ENCODE data around the gene CCDC198.

CCDC198 gene, protein sequence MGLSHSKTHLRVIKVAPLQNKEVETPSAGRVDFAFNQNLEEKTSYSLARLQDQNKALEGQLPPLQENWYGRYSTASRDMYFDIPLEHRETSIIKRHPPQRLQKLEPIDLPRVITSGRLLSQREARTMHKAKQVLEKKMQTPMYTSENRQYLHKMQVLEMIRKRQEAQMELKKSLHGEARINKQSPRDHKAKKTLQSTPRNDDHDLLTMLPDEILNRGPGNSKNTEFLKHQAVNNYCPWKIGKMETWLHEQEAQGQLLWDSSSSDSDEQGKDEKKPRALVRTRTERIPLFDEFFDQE

DNA sequence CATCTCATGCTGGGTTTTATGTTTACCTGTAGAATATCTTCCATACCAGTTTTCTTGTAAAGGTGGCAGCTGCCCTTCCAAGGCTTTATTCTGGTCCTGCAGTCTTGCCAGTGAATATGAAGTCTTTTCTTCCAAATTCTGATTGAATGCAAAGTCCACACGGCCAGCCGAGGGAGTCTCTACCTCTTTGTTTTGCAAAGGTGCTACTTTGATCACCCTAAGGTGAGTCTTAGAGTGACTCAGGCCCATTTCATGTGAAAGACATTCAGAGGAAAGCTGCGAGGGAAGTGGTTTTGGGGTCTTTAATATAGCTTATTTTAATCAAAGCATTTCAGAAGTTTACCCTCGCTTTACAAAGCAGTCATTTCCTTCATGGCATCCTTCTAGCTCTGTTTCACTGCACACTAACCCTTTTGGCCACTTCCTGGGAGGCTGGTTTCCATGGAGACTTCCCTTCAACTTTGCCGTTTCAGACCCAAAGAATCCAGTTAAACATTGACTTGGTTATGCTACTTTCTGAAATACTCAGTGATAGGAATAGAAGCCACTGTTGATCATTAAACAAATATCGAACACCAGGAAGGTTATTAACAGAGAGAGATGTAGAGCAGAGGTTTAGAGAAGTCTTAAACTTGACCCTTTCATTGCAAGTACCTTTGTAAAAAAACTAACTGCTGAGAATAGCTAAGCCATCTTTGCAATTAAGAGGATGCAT, at the start of gene CCDC198:
Gene CCDC198 (minus strand): TSS at position 391 of the 715 bp plus-strand sequence. CDS start 142 bp downstream, at position 249.
- no peak for DNase-seq (ENCODE audit: low read depth)

DNA sequence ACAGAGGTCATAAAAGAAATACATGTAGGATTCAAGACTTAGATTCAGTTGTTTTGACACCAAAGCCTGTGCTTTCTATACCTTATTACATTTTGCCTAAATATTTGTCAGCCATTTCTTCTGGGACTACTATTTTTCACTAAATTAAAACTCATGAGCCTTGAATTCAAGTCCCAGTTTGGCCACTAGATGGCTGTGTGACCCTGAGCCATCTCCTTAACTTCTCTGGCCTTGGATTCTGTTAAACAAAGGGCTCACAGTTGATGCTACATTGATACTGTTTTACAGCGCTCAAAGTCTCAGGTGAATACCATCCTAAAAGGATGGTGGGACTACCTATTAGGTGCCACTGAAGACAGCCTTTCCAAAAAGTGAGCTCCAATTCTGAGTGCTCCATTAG, 39.6 kb upstream of the CCDC198 start:
- no peak for DNase-seq (ENCODE audit: low read depth)

DNA sequence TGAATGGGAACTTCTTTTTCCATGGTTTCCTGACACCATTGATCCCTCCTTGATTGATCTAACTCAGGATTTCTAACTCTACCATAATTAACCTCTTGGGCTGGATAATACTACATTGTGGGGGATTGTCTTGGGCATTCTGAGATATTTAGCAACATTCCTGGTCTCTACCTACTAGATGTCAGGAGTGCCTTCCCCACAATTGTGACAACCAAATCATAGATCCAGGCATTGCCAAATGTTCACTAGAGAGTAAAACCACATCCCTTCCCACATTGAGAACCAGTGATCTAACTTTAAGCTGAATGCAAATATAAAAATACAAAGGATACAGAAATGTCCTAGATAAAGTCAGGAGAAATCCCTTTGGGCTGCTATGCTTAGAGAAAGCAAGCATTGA, 36.9 kb upstream of the CCDC198 start:
- DNase-seq (ENCODE audit: low read depth) = no peak

DNA sequence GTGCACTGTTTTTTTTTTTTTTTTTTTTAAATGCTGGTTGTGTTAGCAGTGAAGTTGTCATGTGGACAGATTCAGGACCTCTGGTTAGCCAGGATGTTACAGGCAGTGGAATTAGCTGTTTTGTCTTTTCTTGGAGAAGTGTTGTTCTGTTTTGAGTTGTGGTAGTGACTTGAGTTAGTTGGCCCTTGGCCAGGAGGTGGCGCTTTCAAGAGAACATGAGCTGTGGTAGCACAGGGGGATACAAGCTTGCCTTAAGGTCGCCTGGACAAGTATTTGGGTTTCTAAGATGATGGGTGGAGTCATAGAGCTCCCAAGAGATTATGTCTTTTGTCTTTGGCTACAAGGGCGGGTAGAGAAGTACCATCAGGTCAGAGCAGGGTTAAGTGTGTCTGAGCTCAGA, 33.3 kb upstream of the CCDC198 start:
- DNase-seq (ENCODE audit: low read depth) = no peak

DNA sequence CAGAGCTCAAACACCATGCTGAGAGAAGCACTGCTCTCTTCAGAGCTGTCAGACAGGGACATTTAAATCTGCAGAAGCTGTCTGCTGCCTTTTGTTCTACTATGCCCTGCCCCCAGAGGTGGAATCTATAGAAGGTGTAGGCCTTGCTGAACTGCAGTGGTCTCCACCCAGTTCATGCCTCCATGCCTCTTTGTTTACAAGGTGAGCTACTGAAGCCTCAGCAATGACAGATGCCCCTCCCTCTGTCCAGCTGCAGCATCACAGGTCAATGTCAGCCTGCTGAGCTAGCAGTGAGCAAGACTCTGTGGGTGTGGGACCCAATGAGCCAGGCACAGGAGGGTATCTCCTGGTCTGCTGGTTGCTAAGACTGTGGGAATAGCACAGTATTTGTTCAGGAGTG, 25.4 kb upstream of the CCDC198 start:
- DNase-seq (ENCODE audit: low read depth) = no peak

DNA sequence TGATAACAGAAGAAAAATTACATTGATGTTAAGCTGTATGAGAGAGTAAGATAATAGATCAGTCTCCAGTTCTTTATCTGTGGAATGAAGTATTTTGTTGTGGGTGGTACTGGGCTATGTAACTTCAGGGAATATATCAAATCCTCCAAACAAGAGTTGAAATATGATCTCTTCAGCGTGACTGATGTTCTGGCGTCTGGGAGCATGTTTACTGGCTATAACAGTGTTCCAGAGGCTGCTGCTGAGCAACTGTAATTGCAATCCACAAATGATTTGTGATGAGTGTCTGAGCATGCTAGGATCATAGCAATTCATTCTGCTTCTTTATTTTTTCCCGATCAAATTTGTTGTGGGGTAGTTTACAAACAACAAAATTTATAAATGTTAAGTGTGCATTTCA, 18.6 kb upstream of the CCDC198 start:
- no peak for DNase-seq (ENCODE audit: low read depth)

DNA sequence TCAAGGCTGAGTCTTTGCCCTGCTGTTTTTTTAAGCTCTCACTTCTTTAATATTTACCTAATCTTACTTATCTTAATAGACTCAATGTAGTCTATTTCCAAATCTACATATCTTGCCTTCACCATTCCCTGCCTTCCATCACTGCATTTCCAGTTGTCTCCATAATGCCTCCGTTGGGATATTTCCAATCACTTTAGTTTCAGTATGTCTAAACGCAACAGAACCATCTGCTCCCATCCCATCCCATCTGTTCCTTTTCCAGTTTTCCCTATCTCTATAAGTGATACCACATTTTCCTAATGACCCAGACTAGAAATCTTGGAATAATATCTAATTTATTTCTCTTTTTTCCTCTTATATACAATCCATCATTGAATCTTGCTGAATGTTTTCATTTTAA, 15.1 kb upstream of the CCDC198 start:
- DNase-seq (ENCODE audit: low read depth) = no peak

DNA sequence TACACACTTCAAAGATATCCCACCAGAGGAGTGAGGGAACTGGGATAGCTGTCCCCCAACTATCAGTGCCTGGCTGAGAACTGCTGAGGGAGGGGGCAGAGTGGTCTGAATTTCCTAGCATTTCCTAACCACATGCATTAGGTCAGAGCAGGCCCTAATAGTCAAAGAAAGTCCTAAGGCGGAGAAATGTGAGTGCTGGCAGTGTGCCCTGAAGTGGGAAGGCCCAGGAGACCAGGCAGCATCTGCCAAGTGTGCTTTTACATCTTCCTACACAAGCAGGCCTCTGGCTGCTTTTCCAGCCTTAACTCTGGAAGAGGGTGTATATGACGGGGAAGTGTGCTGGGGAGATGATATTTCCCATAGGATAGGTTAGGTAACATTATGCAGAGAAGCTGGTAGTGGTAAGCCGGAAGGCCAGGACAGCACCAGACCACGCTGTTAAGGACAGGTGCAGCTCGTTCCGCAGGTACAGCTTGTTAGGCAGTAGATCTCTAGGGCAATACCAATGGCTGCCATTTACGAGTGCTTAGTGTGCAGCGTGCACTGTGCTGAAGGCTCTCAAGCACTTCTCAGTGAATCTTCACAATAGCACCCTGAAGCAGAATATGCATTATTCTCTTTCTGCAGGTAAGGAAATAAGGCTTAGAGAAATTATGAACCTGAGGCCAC, 9.1 kb upstream of the CCDC198 start:
- no peak for DNase-seq (ENCODE audit: low read depth)

DNA sequence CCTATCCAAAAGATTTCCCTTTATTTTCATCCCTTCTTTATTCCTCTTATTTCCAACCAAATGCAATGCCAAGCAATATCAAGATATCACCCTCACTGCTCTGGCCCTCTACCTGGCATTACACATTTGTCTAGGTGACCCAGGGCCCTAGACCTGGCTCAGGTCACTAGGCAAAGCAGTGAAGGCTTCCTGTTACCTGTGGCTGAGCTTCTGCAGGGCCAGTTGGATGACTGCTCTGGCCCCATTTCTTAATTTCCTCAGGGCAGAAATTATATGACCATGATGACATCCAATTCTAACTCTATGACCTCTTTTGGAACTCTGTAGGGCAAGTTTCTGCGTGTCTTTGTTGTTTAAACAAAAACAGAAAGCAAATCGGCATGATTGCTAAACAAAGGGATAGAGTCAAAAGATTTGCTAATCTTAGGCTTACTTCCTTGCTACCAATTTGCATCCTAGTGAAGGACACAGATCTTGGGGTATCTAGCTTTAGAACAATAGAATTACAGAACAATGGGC, 7.4 kb upstream of the CCDC198 start:
- no peak for DNase-seq (ENCODE audit: low read depth)

DNA sequence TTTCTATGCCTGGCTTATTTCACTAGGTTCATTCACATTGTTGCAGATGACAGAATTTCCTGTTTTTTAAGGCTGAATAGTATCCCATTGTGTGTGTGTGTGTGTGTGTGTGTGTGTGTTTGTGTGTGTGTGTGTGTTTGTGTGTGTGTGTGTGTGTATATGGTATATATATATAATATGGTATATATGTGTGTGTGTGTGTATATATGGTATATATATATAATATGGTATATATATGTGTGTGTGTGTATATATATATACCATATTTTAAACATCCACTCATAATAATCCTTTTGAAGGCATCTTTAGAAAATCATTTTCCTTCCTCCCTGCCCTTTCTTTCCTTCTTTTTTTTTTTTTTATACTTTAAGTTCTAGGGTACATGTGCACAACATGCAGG, 5.0 kb upstream of the CCDC198 start:
- DNase-seq (ENCODE audit: low read depth) = no peak

DNA sequence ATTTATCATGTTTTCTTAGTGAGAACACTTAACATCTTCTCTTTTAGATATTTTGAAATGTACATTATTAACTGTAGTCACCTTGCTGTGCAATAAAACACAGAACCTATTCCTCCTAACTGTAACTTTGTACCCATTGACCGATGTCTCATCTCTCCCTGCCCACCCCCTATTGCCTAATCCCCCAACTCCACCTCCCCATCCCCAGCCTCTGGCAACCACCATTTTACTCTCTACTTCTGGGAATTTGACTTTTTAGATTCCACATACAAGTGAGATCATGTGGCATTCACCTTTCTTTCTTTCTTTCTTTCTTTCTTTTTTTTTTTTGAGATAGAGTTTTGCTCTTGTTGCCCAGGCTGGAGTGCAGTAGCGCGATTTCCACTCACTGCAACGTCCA, 4.4 kb upstream of the CCDC198 start:
- no peak for DNase-seq (ENCODE audit: low read depth)

DNA sequence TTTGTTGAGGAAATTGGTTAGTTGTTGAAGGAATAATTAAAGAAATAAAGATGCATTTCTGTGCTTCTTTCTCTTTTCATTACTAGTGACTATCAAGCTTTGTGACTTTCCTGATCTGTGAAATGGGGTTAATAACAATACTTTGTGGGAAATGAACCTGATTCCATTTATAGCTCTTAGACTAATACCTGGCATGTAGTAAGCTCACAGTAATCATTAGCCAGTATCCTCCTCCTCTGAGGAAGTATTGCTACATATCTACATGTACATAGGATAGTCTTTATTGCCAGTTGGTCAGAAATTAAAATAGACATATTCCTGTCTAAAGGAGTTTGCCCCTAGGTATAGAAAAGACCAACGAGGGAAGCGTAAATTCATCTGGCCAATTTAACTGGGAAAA, 1.8 kb upstream of the CCDC198 start:
- no peak for DNase-seq (ENCODE audit: low read depth)

DNA sequence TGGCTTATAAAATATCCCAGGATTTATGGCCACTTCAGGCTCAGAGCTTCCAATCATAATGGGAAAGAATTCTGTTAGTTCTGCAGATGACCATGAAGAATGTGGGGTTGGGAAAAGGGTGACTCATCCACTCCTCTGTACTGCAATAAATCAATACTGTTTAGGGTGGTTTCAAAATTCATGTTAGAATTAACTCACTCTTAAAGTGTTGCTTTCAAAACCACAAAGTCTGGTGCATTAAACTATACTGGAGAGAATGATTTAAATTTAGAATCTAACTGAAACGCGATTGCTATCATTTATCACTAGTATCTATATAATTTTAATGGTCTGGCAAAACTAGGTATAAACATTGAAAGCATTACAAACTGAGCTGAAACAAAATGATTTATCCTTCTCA, 798 bp downstream of the CCDC198 start:
- DNase-seq (ENCODE audit: low read depth) = no peak

DNA sequence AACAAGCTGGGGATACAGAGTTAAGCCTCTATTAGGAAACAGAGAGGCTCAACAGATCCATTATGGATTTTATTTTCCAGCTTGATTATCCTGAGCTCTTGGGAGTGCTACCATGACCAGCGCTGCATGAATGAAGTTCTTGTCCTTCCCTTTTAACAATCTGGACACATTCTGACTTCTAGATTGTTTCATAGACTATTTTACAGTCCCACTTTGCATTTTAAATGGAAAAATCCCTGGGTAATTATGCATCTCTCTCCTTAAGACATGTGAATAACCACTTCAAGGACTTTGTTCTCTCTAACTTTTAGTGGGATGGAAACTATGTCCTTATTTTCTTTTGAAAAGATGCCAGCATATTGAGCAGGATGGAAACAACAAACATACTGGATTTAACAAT, 2.0 kb downstream of the CCDC198 start:
- DNase-seq (ENCODE audit: low read depth) = no peak

DNA sequence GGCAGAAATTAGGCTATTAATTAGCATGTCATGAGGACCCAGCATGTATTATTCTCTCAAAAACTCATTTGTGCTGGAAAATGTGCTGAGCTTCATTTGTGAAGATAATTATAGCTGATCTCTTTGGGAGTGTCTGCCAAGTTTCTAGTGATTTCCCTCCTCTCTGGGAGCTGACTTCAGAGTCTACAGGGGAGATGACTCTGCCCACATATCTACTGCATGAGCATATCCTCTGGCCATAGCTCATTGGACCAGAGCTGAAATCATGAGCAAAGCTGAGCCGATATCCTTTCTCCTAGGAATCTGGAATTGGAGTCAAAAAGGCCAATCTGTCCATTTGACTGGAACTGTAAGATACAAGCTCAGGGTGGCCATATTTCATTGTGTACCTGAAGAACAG, 5.9 kb downstream of the CCDC198 start:
- DNase-seq (ENCODE audit: low read depth) = no peak

DNA sequence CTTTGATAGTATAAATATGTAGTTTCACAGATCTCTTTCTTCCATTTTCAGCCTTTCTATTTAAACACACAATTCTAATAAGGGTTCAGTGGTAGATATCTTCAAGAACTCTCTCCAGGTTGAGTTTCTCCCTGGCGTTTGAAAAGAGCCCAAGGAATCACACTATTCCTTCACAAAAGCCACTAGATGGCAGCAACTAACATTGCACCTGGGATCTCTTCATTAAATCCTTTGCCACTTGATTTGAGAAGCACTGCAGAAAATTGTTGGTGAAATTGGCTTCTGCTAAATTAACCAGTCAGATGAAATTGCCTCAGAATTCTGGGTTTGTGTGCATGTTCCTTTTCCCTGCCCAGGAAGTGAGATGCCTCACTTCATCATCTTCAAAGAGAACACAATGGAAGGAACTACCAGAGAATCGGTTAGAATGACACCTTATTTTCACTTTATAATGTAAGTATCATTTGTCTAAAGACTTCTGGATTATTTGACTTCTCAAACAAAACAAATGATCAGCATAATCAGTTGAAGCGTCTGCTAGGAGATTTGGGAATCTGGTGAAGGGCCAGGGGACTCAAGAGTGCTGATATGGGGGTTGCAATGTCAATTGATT, 6.8 kb downstream of the CCDC198 start:
- no peak for DNase-seq (ENCODE audit: low read depth)

DNA sequence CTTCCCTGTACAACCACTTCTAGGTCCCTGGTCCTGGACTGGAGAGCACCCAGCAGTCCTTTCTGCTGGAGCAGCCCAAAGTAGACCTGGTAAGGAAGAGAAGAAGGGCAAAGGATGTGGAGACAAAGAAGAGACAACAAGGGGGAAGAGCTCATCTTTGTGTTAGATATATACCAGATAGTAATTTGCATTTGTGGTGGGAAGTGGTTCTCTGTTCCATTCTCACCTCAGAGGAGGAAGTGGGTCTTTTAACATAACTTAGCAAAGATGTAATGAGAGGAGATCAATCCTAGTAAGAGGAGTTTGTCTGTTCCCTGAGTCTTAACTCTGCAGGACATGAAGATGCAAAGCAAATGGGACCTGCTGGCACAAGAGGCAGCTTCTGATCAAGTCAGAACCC, 8.0 kb downstream of the CCDC198 start:
- no peak for DNase-seq (ENCODE audit: low read depth)

DNA sequence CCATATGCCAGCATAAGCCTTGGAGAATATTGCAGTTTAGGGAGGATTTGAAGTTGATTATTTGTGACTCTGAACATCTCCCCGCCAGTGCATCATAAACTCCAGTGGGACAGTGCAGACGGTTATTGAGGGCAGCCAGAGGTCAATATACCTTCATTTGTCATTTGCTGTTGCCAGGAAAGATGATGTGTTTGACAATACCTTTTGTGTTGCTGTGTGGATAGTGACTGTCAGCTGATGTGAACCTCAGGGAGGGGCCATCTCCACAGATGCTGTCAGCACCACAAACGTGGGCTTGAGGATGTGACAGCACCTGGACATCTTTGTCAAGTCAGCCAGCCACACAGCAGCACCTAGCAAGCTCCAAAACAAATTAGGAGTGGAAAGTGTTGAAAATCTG, 11.5 kb downstream of the CCDC198 start:
- DNase-seq (ENCODE audit: low read depth) = no peak

DNA sequence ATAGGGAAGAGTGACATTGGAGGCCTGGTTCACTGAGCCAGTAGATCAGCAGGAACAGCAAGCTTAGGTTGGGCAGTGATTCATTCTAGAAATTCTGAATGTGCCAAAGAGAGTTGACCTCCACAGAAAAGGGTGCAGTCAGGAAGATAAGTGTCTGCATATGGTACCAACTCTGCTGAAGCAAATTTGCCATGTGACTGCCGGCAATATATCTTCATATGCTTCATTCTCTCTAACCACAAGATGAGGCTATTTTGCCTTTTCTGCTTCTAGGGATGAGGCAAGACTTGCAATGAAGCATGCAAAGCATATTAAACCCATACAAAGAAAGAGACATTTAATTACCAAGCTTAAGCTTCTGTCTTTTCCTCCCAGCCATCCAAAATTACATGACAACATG, 13.6 kb downstream of the CCDC198 start:
- no peak for DNase-seq (ENCODE audit: low read depth)

DNA sequence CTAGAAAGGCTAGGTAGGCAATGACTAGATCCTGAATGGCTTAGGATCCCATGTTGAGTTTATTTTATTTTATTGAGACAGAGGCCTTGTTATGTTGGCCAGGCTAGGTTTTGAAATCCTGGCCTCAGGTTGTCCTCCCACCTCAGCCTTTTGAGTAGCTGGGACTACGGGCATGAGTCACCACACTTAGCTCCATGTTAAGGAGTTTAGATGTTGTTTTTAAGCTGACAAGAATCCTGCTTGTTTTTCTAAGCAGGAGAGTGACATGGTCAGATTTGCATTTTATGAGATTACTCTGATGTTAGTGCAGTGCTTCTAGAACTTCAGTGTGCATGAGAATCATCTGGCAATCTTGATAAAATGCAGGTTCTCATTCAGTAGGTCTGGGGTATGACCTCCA, 14.5 kb downstream of the CCDC198 start:
- no peak for DNase-seq (ENCODE audit: low read depth)

DNA sequence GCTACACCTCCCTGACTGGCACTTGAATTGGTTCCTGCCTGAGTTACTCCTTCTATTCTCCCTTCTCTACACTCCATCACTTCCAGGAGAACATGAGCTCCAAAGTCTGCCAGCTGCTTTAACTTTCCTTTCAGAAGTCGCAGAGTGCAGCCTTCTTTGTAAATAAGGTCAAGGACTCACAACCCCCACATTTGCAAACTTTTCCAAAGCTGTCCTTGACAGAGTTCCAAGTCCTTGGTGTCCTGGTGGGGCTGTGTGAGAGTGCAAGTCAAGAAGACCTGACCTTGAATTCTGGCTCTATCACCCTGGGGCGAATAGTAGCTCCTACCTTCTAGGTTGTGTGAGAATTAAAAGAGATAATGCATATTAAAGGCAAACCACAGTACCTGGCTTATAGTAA, 15.6 kb downstream of the CCDC198 start:
- DNase-seq (ENCODE audit: low read depth) = no peak

DNA sequence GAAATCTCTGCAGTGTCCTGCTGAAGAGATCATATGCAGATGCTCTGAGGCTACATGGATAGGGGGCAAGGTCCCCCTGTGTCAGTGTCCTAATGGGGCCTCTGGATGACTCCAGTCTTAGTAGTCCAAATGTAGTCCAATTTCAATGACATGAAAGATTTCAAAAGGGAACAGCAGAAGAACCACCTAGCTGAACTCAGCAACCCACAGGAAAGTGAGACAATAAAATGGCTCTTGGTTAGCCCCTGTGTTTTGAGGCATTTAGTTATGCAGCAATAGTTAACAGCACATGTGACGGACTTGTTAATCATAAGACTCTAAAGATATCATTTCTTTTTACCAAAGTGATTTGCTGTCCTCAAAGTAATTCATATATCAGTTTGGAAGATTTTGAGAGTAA, 22.7 kb downstream of the CCDC198 start:
- DNase-seq (ENCODE audit: low read depth) = no peak
